H1 (cell line): ENCODE results near the gene ITPK1. TPM values are rescaled to one million over a fixed set of nuclear protein-coding genes. Genes with fewer than 3 reads are reported as not detected.

Experiments used
- CTCF ChIA-PET: fragments of 300-600 bp; sonication (Branson Sonifier 250); formaldehyde crosslinking; loops from one replicate; lab custom pipeline; 2021; ENCODE audit not compliant: partially characterized antibody; lab: Charles Lee
- POLR2A ChIA-PET: fragments of 300-600 bp; sonication (Branson Sonifier 250); formaldehyde crosslinking; loops from one replicate; lab custom pipeline; 2021; ENCODE audit warnings: inconsistent platforms; ENCODE audit not compliant: partially characterized antibody; lab: Charles Lee
- DNase-seq, 2 experiments: peaks; one replicate each; pipeline versions ENCODE4 v3.0.0 to v3.0.0-alpha.2; 2010 to 2022; ENCODE audit warnings: low spot score in 2 of 2, low read depth in 1 of 2, mixed read lengths in 1 of 2
- FAIRE-seq: peaks from 2 replicates; lab custom pipeline; 2011; peaks lifted over from hg19 to GRCh38; lab: Jason Lieb, UNC
- H2AFZ ChIP-seq: 2 replicates; pipeline ENCODE4 v1.8.1; 2012; ENCODE audit warnings: low read length, inconsistent platforms
- H2AK5ac ChIP-seq: 2 replicates; pipeline ENCODE4 v1.6.1; 2013; ENCODE audit warnings: low read depth, low read length
- H2BK120ac ChIP-seq: replicated peaks from 2 replicates; pipeline ENCODE3; 2013; ENCODE audit warnings: low read depth, low read length, inconsistent platforms
- H2BK12ac ChIP-seq: 2 replicates; pipeline ENCODE4 v1.6.1; 2013; ENCODE audit warnings: low read depth, low read length
- H2BK15ac ChIP-seq: 2 replicates; pipeline ENCODE4 v1.6.1; 2013; ENCODE audit warnings: low read length
- H2BK20ac ChIP-seq: 2 replicates; pipeline ENCODE4 v1.6.1; 2013; ENCODE audit warnings: low read length
- H2BK5ac ChIP-seq: 2 replicates; pipeline ENCODE4 v1.6.1; 2013; ENCODE audit warnings: low read depth, low read length
- H3K14ac ChIP-seq: 2 replicates; pipeline ENCODE4 v1.6.1; 2013; ENCODE audit warnings: inconsistent platforms; ENCODE audit not compliant: insufficient read length
- H3K18ac ChIP-seq: 2 replicates; pipeline ENCODE4 v1.6.1; 2013; ENCODE audit warnings: low read length; ENCODE audit errors: extremely low read depth
- H3K23ac ChIP-seq: 2 replicates; pipeline ENCODE4 v1.6.1; 2013; ENCODE audit warnings: inconsistent platforms; ENCODE audit not compliant: insufficient read length
- H3K23me2 ChIP-seq: 2 replicates; pipeline ENCODE4 v1.6.1; 2013; ENCODE audit warnings: low read depth, low read length
- H3K27ac ChIP-seq: 2 replicates; pipeline ENCODE4 v1.6.1; 2011; ENCODE audit warnings: low read depth, low read length, inconsistent platforms
- H3K27me3 ChIP-seq, 4 experiments: replicated peaks in 1 of 4; 1 replicate in 1 of 4; 2 replicates in 3 of 4; pipeline versions ENCODE4 v1.6.1 to v1.8.1; 2011 to 2013; ENCODE audit warnings: low read length in 3 of 4, mild to moderate bottlenecking in 3 of 4, inconsistent platforms in 2 of 4, mixed read lengths in 2 of 4, moderate library complexity in 1 of 4; ENCODE audit not compliant: control insufficient read depth in 3 of 4, insufficient read depth in 3 of 4; ENCODE audit errors: extremely low read depth in 1 of 4
- H3K36me3 ChIP-seq, 4 experiments: 2 replicates each; pipeline versions ENCODE4 v1.6.1 to v1.8.1; 2011 to 2013; ENCODE audit warnings: mild to moderate bottlenecking in 4 of 4, low read length in 3 of 4, moderate library complexity in 2 of 4, control low read depth in 1 of 4, inconsistent platforms in 1 of 4; ENCODE audit not compliant: insufficient read depth in 4 of 4, control insufficient read depth in 2 of 4
- H3K4ac ChIP-seq: replicated peaks from 2 replicates; pipeline ENCODE3; 2013; ENCODE audit warnings: low read length, low read depth, mixed read lengths, inconsistent platforms; ENCODE audit not compliant: insufficient read length
- H3K4me1 ChIP-seq, 4 experiments: replicated peaks in 1 of 4; 1 replicate in 1 of 4; 2 replicates in 3 of 4; pipeline versions ENCODE4 v1.6.1 to v1.8.1; 2011 to 2013; ENCODE audit warnings: low read length in 3 of 4, inconsistent platforms in 2 of 4, mixed read lengths in 1 of 4; ENCODE audit not compliant: insufficient read depth in 4 of 4, control insufficient read depth in 3 of 4
- H3K4me2 ChIP-seq, 2 experiments: 2 replicates each; pipeline versions ENCODE4 v1.6.1 to v1.8.1; 2011 to 2013; ENCODE audit warnings: low read depth in 2 of 2, low read length in 2 of 2, control low read depth in 1 of 2, inconsistent platforms in 1 of 2, mild to moderate bottlenecking in 1 of 2; ENCODE audit not compliant: insufficient read depth in 1 of 2
- H3K4me3 ChIP-seq, 4 experiments: fragments of 200-600, 300-600 bp in 1 of 4; sonication (generic), shearing (Covaris generic), sonication (Bioruptor Twin) in 1 of 4; 2 replicates each; pipeline versions ENCODE4 v1.5.1 to v1.8.1; 2011 to 2016; ENCODE audit warnings: low read length in 4 of 4, low read depth in 3 of 4, control low read depth in 2 of 4, inconsistent platforms in 2 of 4, mild to moderate bottlenecking in 2 of 4, mixed read lengths in 1 of 4, moderate library complexity in 1 of 4; ENCODE audit not compliant: insufficient read depth in 2 of 4; ENCODE audit errors: extremely low read depth in 1 of 4
- H3K56ac ChIP-seq: replicated peaks from 2 replicates; pipeline ENCODE3; 2013; ENCODE audit warnings: low read depth, mild to moderate bottlenecking, mixed read lengths, low read length, inconsistent platforms; ENCODE audit not compliant: insufficient read length
- H3K79me1 ChIP-seq: 2 replicates; pipeline ENCODE4 v1.6.1; 2013; ENCODE audit warnings: low read depth, low read length, control low read depth
- H3K79me2 ChIP-seq, 2 experiments: 2 replicates each; pipeline versions ENCODE4 v1.6.1 to v1.8.1; 2012 to 2013; ENCODE audit warnings: low read length in 2 of 2, mild to moderate bottlenecking in 2 of 2, inconsistent platforms in 1 of 2; ENCODE audit not compliant: insufficient read depth in 2 of 2, control insufficient read depth in 1 of 2
- H3K9ac ChIP-seq, 4 experiments: replicated peaks in 1 of 4; 1 replicate in 1 of 4; 2 replicates in 3 of 4; pipeline versions ENCODE4 v1.6.1 to v1.8.1; 2011 to 2013; ENCODE audit warnings: low read depth in 3 of 4, low read length in 3 of 4, control low read depth in 2 of 4, mild to moderate bottlenecking in 2 of 4, moderate library complexity in 2 of 4, inconsistent platforms in 1 of 4; ENCODE audit errors: extremely low read depth in 1 of 4
- H3K9me3 ChIP-seq, 2 experiments: 2 replicates each; pipeline versions ENCODE4 v1.6.1 to v1.8.1; 2012 to 2013; ENCODE audit warnings: mild to moderate bottlenecking in 2 of 2, moderate library complexity in 2 of 2, control low read depth in 1 of 2, inconsistent platforms in 1 of 2, low read depth in 1 of 2, low read length in 1 of 2, mixed read lengths in 1 of 2; ENCODE audit not compliant: insufficient read depth in 2 of 2
- H4K20me1 ChIP-seq, 2 experiments: replicated peaks in 1 of 2; 2 replicates each; pipeline versions ENCODE3 to v1.8.1; 2011 to 2013; ENCODE audit warnings: inconsistent platforms in 2 of 2, low read length in 2 of 2, mild to moderate bottlenecking in 1 of 2; ENCODE audit not compliant: insufficient read depth in 2 of 2, control insufficient read depth in 1 of 2
- H4K5ac ChIP-seq: 2 replicates; pipeline ENCODE4 v1.6.1; 2013; ENCODE audit warnings: low read length, low read depth, mixed read lengths, inconsistent platforms; ENCODE audit not compliant: insufficient read length
- H4K8ac ChIP-seq: 2 replicates; pipeline ENCODE4 v1.8.0; 2013; ENCODE audit warnings: mild to moderate bottlenecking, moderate library complexity, low read length, inconsistent platforms; ENCODE audit not compliant: insufficient read depth; ENCODE audit errors: extremely low read depth
- H4K91ac ChIP-seq: replicated peaks from 2 replicates; pipeline ENCODE3; 2013; ENCODE audit warnings: low read length, mixed read lengths, inconsistent platforms; ENCODE audit not compliant: insufficient read length
- ASH2L ChIP-seq: fragments of 200-600, 300-600 bp; sonication (generic); IDR thresholded peaks from one replicate; pipeline ENCODE4 v1.7.1; 2017; ENCODE audit warnings: low read length
- BRCA1 ChIP-seq: IDR thresholded peaks from 2 replicates; pipeline ENCODE4 v1.6.1; 2012; ENCODE audit warnings: low read depth, low read length, improper control_type of control experiment
- CBX8 ChIP-seq: fragments of 300-800, 300-1000 bp; sonication (generic); IDR thresholded peaks from 2 replicates; pipeline ENCODE4 v1.7.1; 2016; ENCODE audit warnings: low read depth, low read length, borderline replicate concordance
- EP300 ChIP-seq, 2 experiments: IDR thresholded peaks; 1 replicate in 1 of 2; 2 replicates in 1 of 2; pipeline ENCODE4 v1.6.1; 2011 to 2012; ENCODE audit warnings: low read depth in 2 of 2, low read length in 2 of 2, mild to moderate bottlenecking in 2 of 2, borderline replicate concordance in 1 of 2, inconsistent platforms in 1 of 2, moderate library complexity in 1 of 2
- JUND ChIP-seq: IDR thresholded peaks from 2 replicates; pipeline ENCODE4 v1.6.1; 2011; ENCODE audit warnings: mild to moderate bottlenecking, improper control_type of control experiment, low read length
- PHF8 ChIP-seq: fragments of 200-600 bp; sonication (generic); conservative IDR thresholded peaks from 2 replicates; pipeline ENCODE4 v1.7.1; 2012; ENCODE audit warnings: low read depth, mild to moderate bottlenecking, inconsistent platforms, low read length, moderate library complexity
- RBBP5 ChIP-seq: IDR thresholded peaks from 2 replicates; pipeline ENCODE4 v1.7.1; 2012; ENCODE audit warnings: low read depth, mild to moderate bottlenecking, inconsistent platforms, low read length, moderate library complexity, borderline replicate concordance
- RNF2 ChIP-seq: fragments of 200-900, 300-1000 bp; sonication (generic); IDR thresholded peaks from 2 replicates; pipeline ENCODE4 v1.7.1; 2016; ENCODE audit warnings: borderline replicate concordance, low read depth, mild to moderate bottlenecking, antibody characterized with exemption, low read length; ENCODE audit not compliant: poor library complexity, severe bottlenecking; ENCODE audit errors: missing control alignments
- SIX5 ChIP-seq: IDR thresholded peaks from 2 replicates; pipeline ENCODE4 v1.6.1; 2011; ENCODE audit warnings: mild to moderate bottlenecking, low read depth, low read length
- SP4 ChIP-seq: IDR thresholded peaks from 2 replicates; pipeline ENCODE4 v1.6.1; 2012; ENCODE audit warnings: low read length, inconsistent platforms
- TAF7 ChIP-seq: optimal IDR thresholded peaks from 2 replicates; pipeline ENCODE3; 2011; ENCODE audit warnings: low read depth, mild to moderate bottlenecking, inconsistent platforms, low read length, moderate library complexity, borderline replicate concordance
- TBP ChIP-seq: IDR thresholded peaks from 2 replicates; pipeline ENCODE4 v1.6.1; 2011; ENCODE audit warnings: low read depth, low read length, improper control_type of control experiment
- WGBS, 2 experiments: shearing (Covaris generic) in 1 of 2; methylation state at CpG; one replicate each; pipeline versions ENCODE4 v1.1.6 to v1.1.7; 2013 to 2015; ENCODE audit warnings: low lambda C conversion rate in 2 of 2, mixed read lengths in 2 of 2, inconsistent platforms in 1 of 2, low coverage in 1 of 2, missing lambda C conversion rate in 1 of 2; ENCODE audit not compliant: insufficient replicate concordance in 2 of 2, insufficient coverage in 1 of 2, insufficient read length in 1 of 2; ENCODE audit errors: extremely low coverage in 1 of 2, missing lambda C conversion rate in 1 of 2; 5-methylcytosine and 5-hydroxymethylcytosine counted together
- polyA plus RNA-seq, 7 experiments: library from polyadenylated mRNA; depleted of rRNA in 3 of 7; stranded (reverse) in 5 of 7; unstranded in 2 of 7; fragments of >200 nt in 5 of 7; fragments of 200-250 nt in 2 of 7; gene quantifications; 1 replicate in 5 of 7; 2 replicates in 1 of 7; 4 replicates in 1 of 7; pipeline versions ENCODE4 v1.2.1 to v1.2.3, GENCODE V29; 2011 to 2013; ENCODE audit warnings: missing spikeins in 2 of 7, mixed read lengths in 2 of 7
- total RNA-seq: library from RNA; stranded (reverse); fragmentation: NEBNext Ultra II Directional; extraction: Animal tissue kit (Norgen Biotek cat#: 25700); gene quantifications from 2 replicates; pipeline ENCODE4 v1.2.1, GENCODE V29; 2021
- TF ChIP-seq, protein P1 (sequence below): IDR thresholded peaks from 2 replicates; pipeline ENCODE4 v1.6.1; 2012; ENCODE audit warnings: low read length, inconsistent platforms

ITPK1 gene
- total and polyA plus RNA-seq, 2 of the 8 experiments (the other 6 are each of a cell fraction or from before 2014, with no cell fraction given): 108 to 143 TPM

GRCh38 chr14:92980866-92981265 lies 134.9 kb downstream of the ITPK1 start:
- no peak overlapping the region for H2BK120ac ChIP-seq
- no peak overlapping the region for H2BK20ac ChIP-seq
- no peak overlapping the region for H2BK5ac ChIP-seq
- no peak overlapping the region for H3K18ac ChIP-seq
- H3K14ac ChIP-seq: no peak overlapping the region
- H3K36me3 ChIP-seq: peaks cover 0 to 39% (median 2%) of the 10 kb centered on the region in 4 experiments; a peak in 5 of 8 replicates
- H3K23me2 ChIP-seq: no peaks in the 10 kb centered on the region
- H3K79me1 ChIP-seq: peaks cover 11% of the 10 kb centered on the region
- H4K5ac ChIP-seq: no peak overlapping the region
- ChIA-PET POLR2A (no interaction called here), CTCF (no interaction called here)
- DNase-seq: no peak
- no peak overlapping the region for H3K4ac ChIP-seq
- no peak overlapping the region for H3K9ac ChIP-seq
- no peaks in the 10 kb centered on the region for H3K27me3 ChIP-seq
- H3K4me3 ChIP-seq: no peak overlapping the region
- no peak for FAIRE-seq
- peaks cover 26 to 43% of the 10 kb centered on the region in 2 experiments for H3K9me3 ChIP-seq
- peaks cover 3 to 10% of the 10 kb centered on the region in 2 experiments; a peak in 2 of 4 replicates for H3K79me2 ChIP-seq
- no peak overlapping the region for H3K27ac ChIP-seq
- H3K4me1 ChIP-seq: no peaks in the 10 kb centered on the region
- no peak overlapping the region for H2BK15ac ChIP-seq
- H3K4me2 ChIP-seq: no peak overlapping the region
- H3K23ac ChIP-seq: no peak overlapping the region
- no peak overlapping the region for H2AK5ac ChIP-seq
- no peak overlapping the region for H2AFZ ChIP-seq
- no peak overlapping the region for H4K8ac ChIP-seq
- H4K91ac ChIP-seq: no peak overlapping the region
- H2BK12ac ChIP-seq: no peak overlapping the region
- no peaks in the 10 kb centered on the region for H4K20me1 ChIP-seq
- H3K56ac ChIP-seq: no peak overlapping the region
- WGBS, 2 experiments: 98% methylated on average over 4 of the region's 4 CpGs; no CpG with 5 or more reads in 1 of the 2 experiments
- TF ChIP-seq TAF7 (no peak), BRCA1 (no peak), SP4 (no peak), CBX8 (no peak), RNF2 (no peak), RBBP5 (no peak), ASH2L (no peak), EP300 (IDR thresholded peaks at IDR 0.05; ENCODE audit: borderline replicate concordance in 1 of 2, low read depth in 2 of 2, low read length in 2 of 2) (no peak), SIX5 (no peak), JUND (no peak), PHF8 (no peak), TBP (no peak)
- TF ChIP-seq, protein P1, sequence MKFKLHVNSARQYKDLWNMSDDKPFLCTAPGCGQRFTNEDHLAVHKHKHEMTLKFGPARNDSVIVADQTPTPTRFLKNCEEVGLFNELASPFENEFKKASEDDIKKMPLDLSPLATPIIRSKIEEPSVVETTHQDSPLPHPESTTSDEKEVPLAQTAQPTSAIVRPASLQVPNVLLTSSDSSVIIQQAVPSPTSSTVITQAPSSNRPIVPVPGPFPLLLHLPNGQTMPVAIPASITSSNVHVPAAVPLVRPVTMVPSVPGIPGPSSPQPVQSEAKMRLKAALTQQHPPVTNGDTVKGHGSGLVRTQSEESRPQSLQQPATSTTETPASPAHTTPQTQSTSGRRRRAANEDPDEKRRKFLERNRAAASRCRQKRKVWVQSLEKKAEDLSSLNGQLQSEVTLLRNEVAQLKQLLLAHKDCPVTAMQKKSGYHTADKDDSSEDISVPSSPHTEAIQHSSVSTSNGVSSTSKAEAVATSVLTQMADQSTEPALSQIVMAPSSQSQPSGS: no peak
